ENCODE measurements around the gene BRD7.

BRD7 gene

GRCh38 chr16:50288920-50289319 lies 79.9 kb downstream of the BRD7 start:
- DNase-seq: no peak

- DNase-seq: no peak
These were observed 80.8 kb downstream of the BRD7 start for GRCh38 chr16:50288026-50288425.

GRCh38 chr16:50286681-50287080 lies 82.1 kb downstream of the BRD7 start:
- DNase-seq: no peak

DNA sequence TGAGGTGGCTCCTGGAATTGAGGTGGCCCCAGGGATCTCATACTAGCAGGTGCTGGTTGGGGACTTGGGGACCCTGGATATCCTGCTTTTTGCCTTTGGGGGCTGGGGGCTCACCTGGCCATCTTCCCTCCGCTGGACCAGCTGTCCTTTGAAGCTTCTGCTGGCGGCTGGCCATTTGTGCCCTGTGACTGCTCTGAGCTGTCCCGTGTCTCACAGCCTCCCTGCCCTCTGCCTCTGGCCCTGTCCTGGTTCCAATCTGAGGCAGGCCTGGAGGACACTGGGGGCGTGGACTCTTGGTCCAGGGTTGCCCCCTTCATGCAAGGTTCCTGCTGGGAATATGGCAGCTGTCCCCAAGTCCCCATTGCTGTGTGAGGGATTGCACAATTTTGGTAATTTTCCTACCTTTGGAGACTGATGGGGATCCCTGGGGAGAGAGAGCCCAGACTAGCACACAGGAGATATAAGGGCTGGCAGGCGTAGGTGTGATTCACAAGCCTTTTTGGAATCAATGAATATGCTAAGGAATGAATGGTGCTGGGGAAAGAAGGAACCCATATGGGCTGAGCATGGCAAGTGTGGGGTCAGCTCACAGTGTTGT lies 83.3 kb downstream of the BRD7 start:
- DNase-seq: no peak

GRCh38 chr16:50284131-50284911 lies 84.5 kb downstream of the BRD7 start:
- peak; percentile 48 to 61 for DNase-seq

GRCh38 chr16:50282955-50283631 lies 85.7 kb downstream of the BRD7 start:
- DNase-seq: peak in 1 of 2 donors; percentile 26

GRCh38 chr16:50282010-50282538 lies 86.7 kb downstream of the BRD7 start:
- DNase-seq: peak; percentile 97

DNA sequence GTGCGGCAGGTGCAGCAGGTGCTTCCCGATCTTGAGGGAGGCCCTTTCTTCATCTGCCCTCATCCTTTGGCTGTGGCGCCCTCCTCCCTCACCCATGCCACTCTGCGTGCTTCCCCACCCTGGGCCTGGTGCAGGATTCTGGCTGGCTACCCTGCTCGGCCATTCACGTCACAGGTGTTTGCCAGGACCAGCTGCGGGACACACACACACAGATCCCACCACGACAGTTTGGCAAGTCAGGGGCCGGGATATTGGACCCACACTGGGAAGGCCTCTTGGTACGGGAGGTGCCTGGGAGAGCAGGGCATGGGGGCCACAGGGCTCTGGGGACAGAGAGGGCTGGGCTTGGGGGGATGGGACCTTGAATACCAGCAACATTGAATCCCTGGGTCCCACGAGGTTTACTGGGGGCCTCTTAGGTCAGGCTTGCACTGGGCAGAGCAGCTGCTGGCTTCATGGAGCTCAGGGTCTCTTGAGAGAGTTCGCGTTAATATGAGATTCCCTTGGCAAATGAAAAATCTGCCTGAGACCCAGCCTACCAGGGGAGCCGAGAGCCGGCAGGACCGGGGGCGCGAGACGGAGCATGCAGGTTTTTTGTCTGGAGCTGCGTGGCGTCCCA lies 87.3 kb downstream of the BRD7 start:
- no peak for DNase-seq

- no peak for DNase-seq
These were observed 87.9 kb downstream of the BRD7 start for GRCh38 chr16:50280932-50281331.

- DNase-seq: no peak
These were observed 89.3 kb downstream of the BRD7 start for GRCh38 chr16:50279504-50279865.

- DNase-seq: no peak
These were observed 90.5 kb downstream of the BRD7 start for GRCh38 chr16:50278251-50278650.

GRCh38 chr16:50276801-50277555 lies 91.8 kb downstream of the BRD7 start:
- DNase-seq: peak; percentile 60 to 77

DNA sequence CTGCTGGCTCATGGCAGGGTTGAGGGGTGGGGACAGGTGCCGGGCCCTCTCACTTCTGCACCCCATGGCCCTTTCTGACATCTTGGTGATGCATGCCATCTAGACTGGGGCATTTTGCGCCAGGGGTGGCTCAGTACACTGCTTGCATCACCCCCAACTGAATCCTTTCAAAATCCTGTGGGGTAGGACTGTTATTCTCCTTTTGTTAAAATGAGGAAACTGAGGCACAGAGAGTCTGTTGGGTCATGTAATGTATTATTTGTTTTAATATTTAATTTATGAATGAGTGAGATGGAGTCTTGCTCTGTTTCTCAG lies 92.5 kb downstream of the BRD7 start:
- DNase-seq: no peak

DNA sequence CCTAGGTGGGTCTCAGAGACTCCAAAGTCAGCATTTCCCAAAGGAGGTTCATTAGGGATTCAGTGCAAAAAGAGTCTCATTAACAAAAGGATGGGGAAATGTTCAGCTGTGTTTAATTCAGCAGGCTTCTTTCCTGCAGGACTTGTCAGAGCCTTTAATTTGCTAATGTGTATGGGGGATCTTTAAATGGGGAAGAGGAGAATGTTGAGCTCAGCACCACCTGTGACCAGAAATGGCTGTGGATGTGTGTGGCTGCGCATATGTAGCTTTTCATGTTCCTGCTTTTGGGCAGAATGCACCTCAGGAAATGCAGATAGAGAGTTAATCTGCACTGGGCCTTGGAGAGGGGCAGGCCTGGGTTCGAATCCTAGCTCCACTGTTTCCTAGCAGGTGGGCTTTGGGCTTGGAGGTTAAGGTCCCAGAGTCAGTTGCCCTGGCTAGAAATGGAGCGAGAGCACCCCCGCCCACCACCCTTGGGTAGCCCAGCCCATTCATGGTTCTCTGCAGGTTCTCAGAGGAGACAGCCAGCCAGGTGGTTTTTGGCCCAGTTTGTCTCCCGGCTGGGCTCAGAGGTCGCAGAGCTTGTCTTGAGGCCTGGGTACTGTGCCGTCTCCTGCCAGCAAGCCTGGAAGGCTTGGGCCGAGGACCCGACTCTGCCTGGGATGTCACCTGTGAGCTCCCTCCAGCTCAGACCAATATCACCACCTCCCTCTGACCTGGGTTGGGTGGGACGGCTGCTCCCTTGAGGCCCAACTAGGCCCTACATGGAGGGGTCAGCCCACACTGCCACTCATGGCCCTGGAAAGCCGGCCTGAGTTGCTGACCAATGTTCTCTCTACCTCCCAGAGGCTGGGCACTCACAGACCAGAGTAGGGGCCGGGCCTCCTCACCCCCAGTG lies 93.1 kb downstream of the BRD7 start:
- peak; percentile 8 to 29 for DNase-seq

DNA sequence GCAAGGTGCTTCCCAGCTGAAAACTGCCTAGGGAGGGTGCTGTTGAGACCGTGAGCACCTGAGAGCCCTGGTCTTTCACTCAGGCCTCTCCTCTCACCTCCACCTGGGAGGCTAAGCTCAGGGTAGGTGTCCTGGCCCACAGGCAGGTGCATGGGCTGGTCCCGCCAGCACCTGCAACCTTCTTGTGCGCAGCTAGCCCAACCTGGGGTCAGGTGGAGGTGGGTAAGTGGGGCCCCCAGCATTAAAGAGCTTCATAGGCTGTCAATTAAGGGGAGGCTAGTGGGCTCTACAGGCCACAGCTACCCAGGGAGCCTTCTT lies 93.7 kb downstream of the BRD7 start:
- DNase-seq: no peak

DNA sequence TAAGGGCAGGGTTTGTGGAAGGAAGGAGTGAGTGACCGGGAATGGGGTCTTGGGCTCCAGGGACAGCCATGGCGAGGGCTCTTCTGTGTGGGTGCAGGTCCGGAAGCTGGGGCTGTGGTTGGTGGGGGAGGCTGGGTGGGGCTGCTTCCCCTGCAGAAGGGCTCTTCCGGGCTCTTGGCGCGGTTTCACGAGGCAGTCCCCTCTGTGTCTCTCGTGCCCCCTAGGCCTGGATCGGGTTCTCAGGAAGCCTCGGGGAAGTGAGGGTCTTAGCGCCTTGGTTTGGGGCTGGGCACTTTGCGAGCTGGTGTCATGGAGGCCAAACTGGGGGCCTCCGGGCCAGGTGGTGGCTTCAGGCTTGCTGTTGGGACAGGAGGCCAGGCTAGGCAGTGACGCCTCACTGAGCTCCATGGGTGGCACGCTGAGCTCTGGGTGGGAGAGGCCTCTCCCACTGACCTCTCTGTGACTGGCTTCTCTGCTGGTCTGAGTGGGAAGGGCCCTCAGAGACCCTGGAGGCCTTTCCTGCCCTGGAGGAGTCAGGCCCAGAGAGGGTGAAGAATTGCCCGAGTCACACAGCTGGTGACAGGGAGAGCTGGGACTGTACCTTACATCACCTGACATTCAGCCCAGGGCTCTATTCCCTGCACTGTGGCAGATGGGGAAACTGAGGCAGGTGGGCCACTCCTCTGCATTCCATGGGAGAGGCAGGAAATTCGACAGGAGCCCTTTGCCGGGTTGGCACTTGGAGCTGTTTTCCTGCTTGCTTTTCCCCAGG lies 94.3 kb downstream of the BRD7 start:
- DNase-seq: peak; percentile 60 to 80

DNA sequence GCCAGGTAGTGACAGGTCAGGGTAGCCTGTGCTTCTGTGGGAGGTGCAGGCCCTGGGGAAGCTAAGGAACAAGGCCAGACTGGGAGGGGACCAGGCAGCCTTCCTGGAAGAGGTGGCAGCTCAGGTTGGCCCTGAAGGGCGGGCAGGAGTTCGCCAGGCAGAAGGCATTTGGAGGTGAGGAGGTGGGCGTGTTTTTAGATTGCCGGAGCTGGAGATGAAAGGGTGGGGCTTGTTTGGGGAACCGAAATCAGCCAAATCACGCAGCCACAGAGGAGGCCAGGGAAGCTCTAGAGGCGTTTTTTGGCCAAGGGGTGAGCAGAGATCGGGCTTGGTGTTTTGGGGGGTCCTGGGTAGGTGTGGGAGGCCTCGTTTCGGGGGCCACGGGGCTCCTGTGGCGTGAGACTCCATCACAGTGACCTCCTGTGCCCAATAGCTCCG lies 94.9 kb downstream of the BRD7 start:
- DNase-seq: peak; percentile 81 to 86

- no peak for DNase-seq
These were observed 95.5 kb downstream of the BRD7 start for GRCh38 chr16:50273382-50273690.

DNA sequence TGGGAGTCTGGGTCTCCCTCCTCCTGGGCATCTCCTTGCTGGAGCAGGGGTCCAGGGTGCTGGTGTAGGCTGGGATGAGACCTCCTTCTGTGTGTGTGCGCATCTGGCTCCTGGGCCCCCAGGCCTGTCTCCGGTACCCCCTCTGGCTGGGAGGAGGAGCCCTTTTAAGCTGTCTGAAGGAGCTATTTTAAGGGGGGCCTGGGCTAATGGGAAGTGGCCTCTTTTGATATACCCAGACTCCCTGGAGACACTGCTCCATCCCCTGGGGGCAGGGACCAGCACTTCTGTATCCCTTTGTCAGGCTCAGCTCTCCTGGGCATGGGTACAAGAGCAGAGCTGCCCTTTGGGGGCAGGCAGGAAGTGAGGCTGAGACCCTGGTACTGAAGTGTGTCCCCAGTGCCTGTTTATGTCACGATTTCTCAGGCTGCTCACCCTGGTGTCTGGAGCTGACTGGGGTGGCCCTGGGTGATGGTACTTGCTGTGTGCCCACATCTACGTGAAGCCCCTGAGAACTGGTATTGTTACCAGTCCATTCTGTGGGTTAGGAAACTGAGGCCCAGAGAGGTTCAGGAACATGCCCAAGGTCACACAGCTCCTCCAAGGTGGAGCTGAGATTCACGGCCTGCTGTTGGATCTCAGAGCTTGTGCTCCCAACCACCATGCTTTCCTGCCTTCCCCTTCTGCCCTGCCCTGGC lies 96.0 kb downstream of the BRD7 start:
- DNase-seq: no peak

DNA sequence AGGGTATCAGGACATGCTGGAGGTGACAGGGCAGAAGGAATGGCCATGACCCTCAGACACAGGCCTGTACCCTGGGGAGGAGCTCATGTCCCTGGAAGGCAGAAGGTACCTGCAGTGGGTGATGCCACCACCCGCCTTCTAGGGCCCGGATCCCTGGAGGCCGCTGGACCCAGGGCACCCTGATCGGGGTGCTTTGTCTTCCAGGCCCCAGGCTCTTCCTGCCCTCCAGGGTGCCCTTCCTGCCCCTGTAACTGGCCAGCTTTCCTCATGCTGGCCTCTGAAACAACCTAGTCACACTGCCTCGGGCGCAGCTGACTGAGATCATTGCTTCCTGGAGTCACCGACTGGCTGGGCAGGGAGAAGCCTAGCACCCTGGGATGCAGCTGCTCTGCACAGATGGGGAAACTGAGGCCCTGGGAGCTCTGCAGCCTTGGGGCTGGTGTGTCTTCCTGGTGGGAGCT lies 96.6 kb downstream of the BRD7 start:
- peak; percentile 55 to 66 for DNase-seq

All from inflammatory macrophage (primary cell).